HUES64 (cell line): ENCODE data around the gene SERPINA12.
"Not testable (repeated sequence)": the region's sequence is repeated elsewhere in the genome, so short reads cannot be mapped to it uniquely, and the experiment has no call there.

Experiments
- H3K27ac ChIP-seq: 2 replicates; pipeline ENCODE4 v1.7.0; 2013; ENCODE audit warnings: low read depth, low read length, inconsistent platforms
- H3K27me3 ChIP-seq: 2 replicates; pipeline ENCODE4 v1.6.1; 2013; ENCODE audit warnings: mild to moderate bottlenecking, low read length; ENCODE audit not compliant: insufficient read depth
- H3K36me3 ChIP-seq: 2 replicates; pipeline ENCODE4 v1.6.1; 2013; ENCODE audit warnings: mild to moderate bottlenecking, low read length; ENCODE audit not compliant: insufficient read depth
- H3K4me1 ChIP-seq: 2 replicates; pipeline ENCODE4 v1.6.1; 2013; ENCODE audit warnings: mild to moderate bottlenecking, low read length, moderate library complexity; ENCODE audit not compliant: insufficient read depth
- H3K4me3 ChIP-seq: 2 replicates; pipeline ENCODE4 v1.5.1; 2013; ENCODE audit warnings: mild to moderate bottlenecking, low read length, moderate library complexity
- H3K9ac ChIP-seq: 2 replicates; pipeline ENCODE4 v1.6.1; 2013; ENCODE audit warnings: mild to moderate bottlenecking, low read depth, low read length
- H3K9me3 ChIP-seq: 2 replicates; pipeline ENCODE4 v1.6.1; 2013; ENCODE audit warnings: low read depth, low read length; ENCODE audit not compliant: insufficient read depth
- WGBS: fragments of 150-250, 120-280 bp; methylation state at CpG from one replicate; pipeline ENCODE4 v1.1.7; 2013; ENCODE audit warnings: missing lambda C conversion rate; 5-methylcytosine and 5-hydroxymethylcytosine counted together

SERPINA12 gene

GRCh38 chr14:94485944-94486841 is 23.1 kb downstream of the SERPINA12 start:
- Histone ChIP-seq H3K4me1 (peaks cover 10% of the 10 kb centered on the region; the same call in 1 of the 2 replicates), H3K36me3 (no peaks in the 10 kb centered on the region), H3K27ac (no peak overlapping the region), H3K9me3 (no peaks in the 10 kb centered on the region), H3K27me3 (no peaks in the 10 kb centered on the region), H3K4me3 (peak overlapping the region; percentile 51), H3K9ac (peak overlapping the region; percentile 45; the same call in 1 of the 2 replicates)
- WGBS = 27% methylated on average over 26 of the region's 26 CpGs

GRCh38 chr14:94484481-94484880 is 24.8 kb downstream of the SERPINA12 start:
- H3K9ac ChIP-seq = no peak overlapping the region
- H3K4me1 ChIP-seq = peaks cover 10% of the 10 kb centered on the region; the same call in 1 of the 2 replicates
- no peak overlapping the region for H3K4me3 ChIP-seq
- 95% methylated on average over 4 of the region's 5 CpGs for WGBS
- H3K27me3 ChIP-seq = no peaks in the 10 kb centered on the region
- no peaks in the 10 kb centered on the region for H3K36me3 ChIP-seq
- no peaks in the 10 kb centered on the region for H3K9me3 ChIP-seq
- no peak overlapping the region for H3K27ac ChIP-seq

DNA sequence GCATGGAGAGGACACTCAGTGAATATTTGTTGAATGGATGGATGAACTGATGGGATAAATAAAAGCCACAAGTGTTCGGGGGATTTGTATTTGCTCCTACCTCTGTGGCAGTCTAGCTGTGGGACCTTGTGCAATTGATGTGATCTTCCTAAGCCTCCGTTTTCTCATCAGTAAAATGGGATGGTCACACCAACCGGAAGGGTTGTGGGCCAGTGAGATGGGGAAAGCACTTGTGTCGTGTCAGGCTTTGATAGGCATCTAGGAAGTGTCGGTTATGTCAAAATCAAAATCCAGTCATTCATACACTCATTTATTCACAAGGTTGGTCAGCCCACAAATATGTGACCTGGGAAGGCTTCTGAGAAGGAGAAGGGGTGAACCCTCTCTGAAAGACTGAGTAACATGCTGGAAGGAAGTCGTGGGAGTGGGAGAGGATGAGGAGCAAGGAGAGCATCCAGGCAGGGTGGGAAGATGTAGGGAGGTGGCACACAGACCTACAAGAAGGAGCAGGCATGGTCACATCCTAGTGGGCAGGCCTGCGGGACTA is 25.5 kb downstream of the SERPINA12 start:
- no peaks in the 10 kb centered on the region for H3K36me3 ChIP-seq
- H3K27ac ChIP-seq = no peak overlapping the region
- no peaks in the 10 kb centered on the region for H3K27me3 ChIP-seq
- H3K9me3 ChIP-seq = peaks cover 2% of the 10 kb centered on the region
- 95% methylated on average over 6 of the region's 7 CpGs for WGBS
- peaks cover 10% of the 10 kb centered on the region; the same call in 1 of the 2 replicates for H3K4me1 ChIP-seq
- no peak overlapping the region for H3K4me3 ChIP-seq
- H3K9ac ChIP-seq = no peak overlapping the region

DNA sequence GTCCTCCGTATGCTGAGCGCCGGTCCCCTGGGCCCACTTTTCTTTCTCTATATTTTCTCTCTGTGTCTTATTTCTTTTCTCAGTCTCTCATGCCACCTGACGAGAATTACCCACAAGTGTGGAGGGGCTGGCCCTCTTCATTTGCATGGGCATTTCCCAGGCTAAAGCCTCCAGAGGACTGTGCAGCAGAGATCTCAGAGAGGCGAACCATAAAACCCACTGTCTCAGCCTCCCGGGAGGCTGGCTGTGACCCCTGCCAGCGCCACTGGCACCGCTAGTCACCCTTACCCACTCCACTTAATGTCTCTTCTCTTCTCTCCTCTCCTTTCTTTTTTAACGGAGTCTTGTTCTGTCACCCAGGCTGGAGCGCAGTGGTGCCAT is 26.2 kb downstream of the SERPINA12 start:
- H3K9me3 ChIP-seq = peaks cover 9% of the 10 kb centered on the region
- WGBS = 95% methylated on average over 10 of the region's 10 CpGs
- peaks cover 10% of the 10 kb centered on the region; the same call in 1 of the 2 replicates for H3K4me1 ChIP-seq
- H3K9ac ChIP-seq = no peak overlapping the region
- no peaks in the 10 kb centered on the region for H3K27me3 ChIP-seq
- H3K27ac ChIP-seq = no peak overlapping the region
- no peak overlapping the region for H3K4me3 ChIP-seq
- H3K36me3 ChIP-seq = no peaks in the 10 kb centered on the region

- H3K9me3 ChIP-seq = peaks cover 14% of the 10 kb centered on the region
- not testable (repeated sequence) for H3K4me1 ChIP-seq, H3K27me3 ChIP-seq, H3K36me3 ChIP-seq, H3K9ac ChIP-seq, H3K27ac ChIP-seq, H3K4me3 ChIP-seq
- WGBS = 98% methylated on average over 10 of the region's 10 CpGs
These were observed 26.9 kb downstream of the SERPINA12 start for GRCh38 chr14:94482132-94483070.

DNA sequence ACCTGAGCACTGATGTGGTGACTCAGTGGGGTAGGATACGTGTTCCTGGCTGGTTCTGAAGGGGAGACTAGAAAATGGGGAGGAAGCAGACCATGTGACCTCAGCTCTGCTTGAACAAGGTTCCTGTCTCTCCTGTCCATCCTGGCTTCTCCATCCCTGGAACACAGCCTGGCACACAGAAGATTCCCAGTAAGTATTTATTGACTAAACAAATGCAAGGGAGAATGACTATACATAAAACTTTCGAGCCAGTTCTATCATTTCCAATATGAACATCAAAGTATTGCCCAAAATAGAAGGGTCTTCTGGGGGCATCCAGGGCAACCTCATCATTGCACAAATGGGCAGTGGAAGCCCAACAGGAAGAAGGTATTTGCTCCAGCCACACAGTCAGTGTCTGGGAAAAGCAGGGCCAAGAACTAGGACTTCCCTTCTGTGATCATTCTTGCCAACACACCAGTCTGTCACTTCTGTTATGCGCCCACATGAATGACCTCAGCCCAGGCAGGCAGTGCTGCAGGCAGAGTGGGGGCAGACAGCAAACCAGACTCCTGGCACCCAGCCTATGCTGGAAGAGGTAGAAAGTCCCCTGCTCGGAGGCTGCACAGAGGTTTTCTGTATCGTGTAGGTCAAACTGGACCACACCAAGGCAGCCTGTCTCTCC is 27.7 kb downstream of the SERPINA12 start:
- Histone ChIP-seq H3K36me3 (no peaks in the 10 kb centered on the region), H3K27ac (no peak overlapping the region), H3K9ac (no peak overlapping the region), H3K27me3 (no peaks in the 10 kb centered on the region), H3K4me3 (no peak overlapping the region), H3K4me1 (peaks cover 3% of the 10 kb centered on the region; the same call in 1 of the 2 replicates), H3K9me3 (peaks cover 17% of the 10 kb centered on the region)
- 91% methylated on average over 5 of the region's 5 CpGs for WGBS

DNA sequence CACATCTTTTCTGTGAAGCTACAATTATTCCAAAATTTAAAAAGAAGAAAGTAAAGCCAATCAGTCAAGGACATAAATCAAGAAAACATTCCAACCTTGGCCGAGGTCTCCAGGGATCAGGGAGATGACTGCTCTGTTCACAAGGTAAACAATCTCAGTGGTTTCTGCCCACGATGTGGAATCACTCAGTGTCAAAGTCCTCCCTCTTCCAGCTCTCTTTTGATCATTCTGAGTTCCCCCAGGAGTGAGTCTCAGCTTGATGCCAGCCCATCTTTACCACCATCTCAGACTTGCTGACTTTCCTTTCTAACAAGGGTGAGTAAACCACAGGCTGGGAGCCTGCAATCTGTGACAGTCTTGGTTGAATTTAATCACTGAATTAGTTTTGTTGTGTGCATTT is 28.5 kb downstream of the SERPINA12 start:
- WGBS = 63% methylated on average over 2 of the region's 2 CpGs
- Histone ChIP-seq H3K27ac (no peak overlapping the region), H3K4me3 (no peak overlapping the region), H3K36me3 (no peaks in the 10 kb centered on the region), H3K27me3 (no peaks in the 10 kb centered on the region), H3K4me1 (no peaks in the 10 kb centered on the region; the same call in 1 of the 2 replicates), H3K9ac (no peak overlapping the region), H3K9me3 (peaks cover 17% of the 10 kb centered on the region)

DNA sequence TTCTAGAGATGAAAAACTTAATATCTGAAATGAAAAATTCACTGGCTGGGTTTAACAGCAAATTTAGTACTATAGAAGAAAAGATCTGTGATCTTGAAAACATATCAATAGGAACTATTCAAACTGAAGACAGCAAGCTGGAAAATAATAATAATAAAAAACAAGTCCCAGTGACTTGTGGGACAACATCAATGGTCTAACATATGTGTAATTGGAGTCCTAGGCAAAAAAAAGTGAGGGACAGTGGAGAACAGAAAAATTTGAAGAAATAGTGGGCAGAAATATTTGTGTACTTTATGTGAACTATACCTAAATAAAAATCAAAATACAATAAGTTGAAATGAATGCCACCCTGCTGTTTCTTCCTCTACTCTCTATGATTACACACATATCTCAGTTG is 30.8 kb downstream of the SERPINA12 start:
- Histone ChIP-seq H3K27ac (no peak overlapping the region), H3K4me3 (no peak overlapping the region), H3K4me1 (peaks cover 7% of the 10 kb centered on the region; the same call in 1 of the 2 replicates), H3K9ac (no peak overlapping the region), H3K27me3 (no peaks in the 10 kb centered on the region), H3K36me3 (no peaks in the 10 kb centered on the region), H3K9me3 (peaks cover 17% of the 10 kb centered on the region)

GRCh38 chr14:94476023-94476422 is 33.2 kb downstream of the SERPINA12 start, which contains the start of gene SERPINA9:
Gene SERPINA9, minus strand, starts transcription at chr14:94476197. Its CDS starts 6,357 bp downstream, at chr14:94469840.
- peaks cover 7% of the 10 kb centered on the region; the same call in 1 of the 2 replicates for H3K4me1 ChIP-seq
- no peak within 1 kb of the TSS for H3K27ac ChIP-seq
- H3K9me3 ChIP-seq = peaks cover 17% of the 10 kb centered on the region
- no peak within 1 kb of the TSS for H3K9ac ChIP-seq
- no peak within 1 kb of the TSS for H3K4me3 ChIP-seq
- WGBS = 87% methylated on average over 2 of the region's 2 CpGs
- no peaks in the 10 kb centered on the region for H3K36me3 ChIP-seq
- H3K27me3 ChIP-seq = no peaks in the 10 kb centered on the region

GRCh38 chr14:94474581-94475031 is 34.7 kb downstream of the SERPINA12 start:
- Histone ChIP-seq H3K4me1 (peaks cover 7% of the 10 kb centered on the region; the same call in 1 of the 2 replicates), H3K27me3 (no peaks in the 10 kb centered on the region)
- 80% methylated on average over 7 of the region's 7 CpGs for WGBS

More at GRCh38 chr14:94474581-94475031, 34.7 kb downstream of the SERPINA12 start:
- no peak overlapping the region for H3K9ac ChIP-seq
- H3K27ac ChIP-seq = no peak overlapping the region
- H3K36me3 ChIP-seq = no peaks in the 10 kb centered on the region
- H3K4me3 ChIP-seq = no peak overlapping the region
- H3K9me3 ChIP-seq = peaks cover 17% of the 10 kb centered on the region
